Skin of body (tissue), 2 donors: ENCODE results near the gene LENG1. TPM values are rescaled to one million over a fixed set of nuclear protein-coding genes. Genes with fewer than 3 reads are reported as not detected.

Experiments
- DNase-seq: peaks from one replicate; lab custom pipeline; 2025; lab: John Stamatoyannopoulos, UW
- total RNA-seq: library from RNA; depleted of rRNA; stranded (reverse); fragments of >200 nt; gene quantifications from one replicate; pipeline ENCODE4 v1.2.3, GENCODE V29; 2014

The LENG1 gene
- total RNA-seq, 1 donor from 2014 or later = 3.6 TPM

DNA sequence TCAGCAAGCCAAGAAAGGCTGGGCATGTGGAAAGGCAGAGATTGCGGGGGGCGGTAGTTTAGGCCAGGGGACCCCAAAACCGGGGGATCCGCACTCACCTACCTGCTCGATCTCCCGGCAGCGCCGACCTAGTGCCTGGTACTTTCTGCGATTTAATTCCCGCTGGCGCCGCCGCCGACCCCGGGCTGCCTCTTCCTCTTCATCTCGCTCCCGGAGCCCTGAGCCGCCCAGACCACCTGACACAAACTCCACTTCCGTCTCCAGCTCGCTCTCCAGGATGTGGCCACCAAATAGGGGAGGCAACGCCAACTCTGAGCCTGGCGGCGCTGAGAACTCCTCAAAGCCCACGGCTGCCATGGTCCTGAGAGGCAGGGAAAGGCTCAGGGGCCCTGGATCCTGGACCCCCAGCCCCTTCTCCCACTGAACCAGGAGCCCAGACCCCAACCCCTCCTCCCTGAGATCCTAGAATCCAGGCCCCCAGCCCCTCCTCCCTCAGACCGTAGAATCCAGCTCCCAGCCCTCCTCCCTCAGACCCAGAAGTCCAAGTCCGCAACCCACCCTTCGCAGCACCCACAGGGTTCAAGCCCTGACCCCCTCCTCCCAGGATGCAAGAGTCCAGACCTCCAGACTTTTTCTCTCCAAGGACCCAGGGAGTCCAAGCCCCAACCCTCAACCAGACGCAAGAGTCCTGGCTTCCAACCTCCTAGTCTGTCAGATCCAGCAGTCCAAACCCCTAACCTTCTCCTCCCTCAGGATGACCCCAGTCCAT is 45.0 kb downstream of the LENG1 start:
- no peak for DNase-seq

DNA sequence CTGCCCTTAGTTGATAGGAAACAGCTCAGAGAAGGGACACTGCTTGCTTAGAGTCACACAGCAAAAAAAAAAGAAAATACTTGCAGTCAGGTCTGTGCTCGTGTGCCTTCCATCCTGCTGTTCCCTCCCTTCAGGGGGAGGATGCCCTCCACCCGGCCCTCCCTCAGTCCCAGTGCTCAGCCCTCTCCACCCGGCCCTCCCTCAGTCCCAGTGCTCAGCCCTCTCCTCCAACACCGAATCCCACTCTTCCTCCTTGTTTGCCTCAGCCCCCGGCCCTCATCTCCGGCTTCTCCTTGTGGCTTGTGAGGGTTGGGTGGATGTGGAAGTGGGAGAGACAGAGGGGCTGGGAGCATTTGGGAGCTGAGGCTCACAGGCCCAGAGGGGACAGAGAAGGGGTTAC is 49.9 kb downstream of the LENG1 start:
- DNase-seq = no peak

DNA sequence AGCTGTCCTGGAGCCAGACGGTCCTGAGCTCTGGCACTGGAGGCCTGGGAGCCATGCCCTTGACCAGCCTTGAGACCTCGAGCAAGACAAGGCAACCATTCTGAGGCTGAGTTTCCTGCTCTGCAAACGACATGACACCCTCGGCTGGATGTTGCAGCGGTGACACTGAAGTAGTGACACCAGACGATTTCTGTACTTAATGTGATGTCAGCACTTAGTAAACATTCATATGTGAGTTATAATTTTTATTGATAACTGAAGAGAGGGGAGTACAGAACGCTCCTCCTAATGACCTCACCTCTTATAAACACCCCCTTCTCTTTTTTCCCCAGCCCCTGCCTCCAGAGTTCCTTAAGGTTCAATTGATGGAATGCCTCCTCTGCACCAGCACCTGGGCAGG is 51.0 kb downstream of the LENG1 start:
- DNase-seq = no peak

DNA sequence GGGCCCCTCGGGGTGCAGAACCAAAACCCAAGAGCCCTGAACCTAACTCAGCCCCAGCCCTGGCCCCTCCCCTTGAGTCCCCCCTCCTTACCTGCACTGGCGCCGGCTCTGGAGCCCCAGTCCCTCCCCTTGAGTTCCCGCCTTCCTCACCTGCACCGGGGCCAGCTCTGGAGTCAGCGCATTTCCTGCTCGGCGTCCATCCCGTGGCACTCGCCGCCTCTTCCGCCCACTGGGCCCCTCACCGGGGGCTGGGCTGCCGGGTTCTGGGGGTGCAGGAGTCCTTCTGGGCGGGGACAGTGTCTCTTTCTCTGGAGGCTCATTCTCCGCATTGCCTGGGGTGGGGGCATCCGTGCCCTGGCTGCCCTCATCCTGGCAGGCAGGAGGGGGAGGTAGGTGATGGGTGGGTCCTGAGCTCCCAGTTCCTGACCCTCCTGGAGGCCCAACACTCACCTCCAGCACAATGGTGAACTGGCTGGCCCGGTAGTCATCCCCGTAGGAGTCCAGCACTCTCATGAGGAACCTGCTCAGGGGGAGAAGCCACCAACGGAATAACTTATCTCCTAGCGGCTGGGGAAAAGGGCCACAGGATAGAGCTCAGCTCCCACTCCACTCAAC is 51.5 kb downstream of the LENG1 start:
- DNase-seq = no peak

DNA sequence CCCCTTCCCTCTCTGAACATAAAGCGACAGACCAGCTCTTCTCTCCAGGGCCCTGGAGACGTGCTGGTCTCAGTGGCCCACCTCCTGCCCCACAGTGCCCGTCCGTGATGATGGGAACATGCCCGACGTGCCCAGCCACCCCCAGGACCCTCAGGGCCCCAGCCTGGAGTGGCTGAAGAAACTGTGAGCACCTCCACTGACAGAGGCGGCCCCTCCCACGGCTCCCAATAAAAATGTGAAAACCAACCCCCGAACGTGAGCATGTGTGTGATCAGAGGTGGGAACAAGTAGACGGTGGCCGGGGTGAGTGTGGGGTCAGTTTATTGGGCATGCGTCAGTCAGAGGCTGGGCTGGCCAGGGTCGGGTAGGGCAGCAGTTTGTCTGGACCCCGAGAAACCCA is 52.8 kb downstream of the LENG1 start:
- DNase-seq = no peak

DNA sequence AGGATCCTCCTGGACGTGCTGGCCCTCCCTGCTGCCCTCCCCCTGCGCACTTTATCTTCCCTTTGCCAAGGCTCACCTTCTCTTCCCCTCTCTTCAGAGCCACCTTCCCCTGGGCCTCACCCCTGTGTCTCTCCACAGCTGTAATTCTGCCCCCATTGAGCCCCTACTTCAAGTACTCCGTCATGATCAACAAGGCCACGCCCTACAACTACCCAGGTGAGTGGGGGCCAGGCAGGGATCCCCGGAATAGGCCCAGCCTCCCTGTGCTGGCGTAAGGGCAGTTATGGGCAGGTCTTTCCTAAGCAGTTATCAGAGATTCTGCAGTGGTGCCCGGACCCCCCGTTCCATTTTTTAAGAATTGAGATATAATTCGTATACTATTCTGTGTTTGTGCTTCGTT is 53.7 kb downstream of the LENG1 start:
- DNase-seq = no peak

Other genes starting within 250 kb of the LENG1 start
- gene CACNG8, start 196.8 kb downstream of the LENG1 start, total RNA-seq = under 0.01 TPM
- 0.79 TPM for gene CACNG6, start 168.1 kb downstream of the LENG1 start, total RNA-seq
- gene VSTM1, start 95.8 kb downstream of the LENG1 start, total RNA-seq = 1.7 TPM
- 0.20 TPM for gene TARM1, start 78.4 kb downstream of the LENG1 start, total RNA-seq
- 1.4 TPM for gene OSCAR, start 58.9 kb downstream of the LENG1 start, total RNA-seq
- gene NDUFA3, start 56.9 kb downstream of the LENG1 start, total RNA-seq = 6.8 TPM
- gene TFPT, start 44.1 kb downstream of the LENG1 start, total RNA-seq = 5.4 TPM
- gene PRPF31, start 44.0 kb downstream of the LENG1 start, total RNA-seq = 27.2 TPM
- 11.5 TPM for gene CNOT3, start 22.0 kb downstream of the LENG1 start, total RNA-seq
- 1.8 TPM for gene TMC4, start 13.4 kb upstream of the LENG1 start, total RNA-seq
- 18.8 TPM for gene MBOAT7, start 29.9 kb upstream of the LENG1 start, total RNA-seq
- gene TSEN34, start 31.6 kb upstream of the LENG1 start, total RNA-seq = 24.4 TPM
- 3,109 TPM for gene RPS9, start 41.1 kb upstream of the LENG1 start, total RNA-seq
- 4.2 TPM for gene LILRB3, start 63.3 kb upstream of the LENG1 start, total RNA-seq
- gene LILRA6, start 83.1 kb upstream of the LENG1 start, total RNA-seq = 1.4 TPM
- 4.1 TPM for gene LILRB5, start 97.6 kb upstream of the LENG1 start, total RNA-seq
- 1.5 TPM for gene LILRB2, start 121.4 kb upstream of the LENG1 start, total RNA-seq
- gene LILRA5, start 153.4 kb upstream of the LENG1 start, total RNA-seq = 3.9 TPM
- not detected for gene LILRA4, start 179.4 kb upstream of the LENG1 start, total RNA-seq
- gene LAIR1, start 205.2 kb upstream of the LENG1 start, total RNA-seq = 11.5 TPM